K562 (cell line): Measurements from ENCODE around the gene FBXW7. TPM values are rescaled to one million over a fixed set of nuclear protein-coding genes. Genes with fewer than 3 reads are reported as not detected.

Experiments used
- CCNT2 ChIP-seq: IDR thresholded peaks from 2 replicates; pipeline ENCODE4 v1.6.1; 2011; ENCODE audit warnings: borderline replicate concordance, low read depth, mild to moderate bottlenecking, moderate library complexity, mixed read lengths, low read length; ENCODE audit not compliant: insufficient read length; ENCODE audit errors: extremely low read depth
- HEY1 ChIP-seq: fragments of 250-450 bp; sonication (Bioruptor Pico); IDR thresholded peaks from 2 replicates; pipeline ENCODE4 v1.5.0; 2020; ENCODE audit warnings: mild to moderate bottlenecking, moderate library complexity, borderline replicate concordance
- JUND ChIP-seq, 2 experiments: IDR thresholded peaks; 2 replicates in 1 of 2; 3 replicates in 1 of 2; pipeline ENCODE4 v1.6.1; 2011; ENCODE audit warnings: borderline replicate concordance in 2 of 2, low read depth in 2 of 2, low read length in 2 of 2, improper control_type of control experiment in 1 of 2, missing biosample characterization in 1 of 2, missing genetic modification characterization in 1 of 2, missing genetic modification reagents in 1 of 2
- NR2C1 ChIP-seq, 2 experiments: fragments of 450-650 bp; IDR thresholded peaks; 2 replicates each; pipeline ENCODE4 v1.6.1; 2017; ENCODE audit warnings: mild to moderate bottlenecking in 2 of 2, antibody characterized with exemption in 1 of 2, inconsistent platforms in 1 of 2, missing compliant biosample characterization in 1 of 2, missing genetic modification characterization in 1 of 2
- TEAD1 ChIP-seq, 2 experiments: fragments of 450-650 bp in 1 of 2; sonication (generic) in 1 of 2; formaldehyde crosslinking; IDR thresholded peaks; 2 replicates each; pipeline versions ENCODE4 v1.4.0 to v1.8.0; 2020 to 2022; ENCODE audit warnings: mild to moderate bottlenecking in 2 of 2, missing genetic modification reagents in 1 of 2
- ZBTB7A ChIP-seq: IDR thresholded peaks from 2 replicates; pipeline ENCODE4 v1.6.1; 2011; ENCODE audit warnings: low read depth, mild to moderate bottlenecking, low read length, moderate library complexity, borderline replicate concordance; ENCODE audit not compliant: control insufficient read depth
- ZNF12 ChIP-seq: sonication (generic); formaldehyde crosslinking; IDR thresholded peaks from 2 replicates; pipeline ENCODE4 v1.4.0; 2020; ENCODE audit warnings: mild to moderate bottlenecking, missing genetic modification reagents
- ZNF121 ChIP-seq: sonication (generic); formaldehyde crosslinking; conservative IDR thresholded peaks from 2 replicates; pipeline ENCODE4 v1.8.0; 2022; ENCODE audit warnings: missing genetic modification reagents
- ZNF239 ChIP-seq: fragments of 250-450 bp; sonication (Bioruptor Pico); IDR thresholded peaks from 2 replicates; pipeline ENCODE4 v1.4.0; 2020; ENCODE audit warnings: mild to moderate bottlenecking
- ZNF551 ChIP-seq: fragments of 250-450 bp; sonication (Bioruptor Pico); IDR thresholded peaks from 2 replicates; pipeline ENCODE4 v1.5.0; 2021; ENCODE audit warnings: mild to moderate bottlenecking, moderate library complexity
- ZNF668 ChIP-seq: fragments of 250-450 bp; sonication (Bioruptor Pico); IDR thresholded peaks from 2 replicates; pipeline ENCODE4 v1.8.0; 2022; ENCODE audit warnings: mild to moderate bottlenecking, inconsistent platforms
- polyA plus RNA-seq, 8 experiments: library from polyadenylated mRNA; depleted of rRNA in 4 of 8; stranded (reverse) in 5 of 8; unstranded in 3 of 8; fragments of >200 nt; fragmentation: Nextera tagmentation in 2 of 8; fragmentation: Illumina TruSeq in 1 of 8; extraction: Ambion mirVana in 2 of 8; extraction: Trizol in 1 of 8; gene quantifications; 2 replicates each; pipeline versions ENCODE4 v1.2.1 to v1.2.3, GENCODE V29; 2011 to 2014; ENCODE audit warnings: inconsistent platforms in 1 of 8, missing spikeins in 1 of 8
- total RNA-seq, 7 experiments: library from RNA; depleted of rRNA in 6 of 7; stranded (reverse); fragments of >200 nt in 6 of 7; fragmentation: Illumina TruSeq in 2 of 7; extraction: Trizol in 2 of 7; gene quantifications; 2 replicates each; pipeline versions ENCODE4 v1.2.1 to v1.2.3, GENCODE V29; 2011 to 2021; ENCODE audit warnings: low replicate concordance in 1 of 7
- TF ChIP-seq, protein P1 (sequence below): fragments of 450-650 bp; conservative IDR thresholded peaks from 2 replicates; pipeline ENCODE4 v1.6.1; 2016; ENCODE audit warnings: missing genetic modification characterization, low read depth, mild to moderate bottlenecking, missing compliant biosample characterization, moderate library complexity
- TF ChIP-seq, protein P2 (sequence below), 3 experiments: fragments of 200-800 bp in 1 of 3; fragments of 250-450 bp in 1 of 3; fragments of 450-650 bp in 1 of 3; sonication (Bioruptor Pico) in 1 of 3; sonication (Bioruptor generic) in 1 of 3; formaldehyde crosslinking in 1 of 3; IDR thresholded peaks; 2 replicates each; pipeline versions ENCODE4 v1.6.1 to v1.8.0; 2016 to 2022; ENCODE audit warnings: mild to moderate bottlenecking in 2 of 3, missing genetic modification characterization in 2 of 3, missing compliant biosample characterization in 1 of 3, moderate library complexity in 1 of 3
- TF ChIP-seq, protein P3 (sequence below): sonication (generic); formaldehyde crosslinking; IDR thresholded peaks from 2 replicates; pipeline ENCODE4 v1.8.1; 2023; ENCODE audit warnings: mild to moderate bottlenecking, missing genetic modification reagents
- TF ChIP-seq, protein P4 (sequence below): fragments of 250-450 bp; sonication (Bioruptor Pico); IDR thresholded peaks from 2 replicates; pipeline ENCODE4 v1.9.0; 2021; ENCODE audit warnings: mild to moderate bottlenecking, inconsistent platforms

Gene FBXW7
- total and polyA plus RNA-seq, 9 of the 15 experiments (the other 6 are each of a cell fraction or from before 2014, with no cell fraction given) = 6.8 to 44.2 (median 16.4) TPM

DNA sequence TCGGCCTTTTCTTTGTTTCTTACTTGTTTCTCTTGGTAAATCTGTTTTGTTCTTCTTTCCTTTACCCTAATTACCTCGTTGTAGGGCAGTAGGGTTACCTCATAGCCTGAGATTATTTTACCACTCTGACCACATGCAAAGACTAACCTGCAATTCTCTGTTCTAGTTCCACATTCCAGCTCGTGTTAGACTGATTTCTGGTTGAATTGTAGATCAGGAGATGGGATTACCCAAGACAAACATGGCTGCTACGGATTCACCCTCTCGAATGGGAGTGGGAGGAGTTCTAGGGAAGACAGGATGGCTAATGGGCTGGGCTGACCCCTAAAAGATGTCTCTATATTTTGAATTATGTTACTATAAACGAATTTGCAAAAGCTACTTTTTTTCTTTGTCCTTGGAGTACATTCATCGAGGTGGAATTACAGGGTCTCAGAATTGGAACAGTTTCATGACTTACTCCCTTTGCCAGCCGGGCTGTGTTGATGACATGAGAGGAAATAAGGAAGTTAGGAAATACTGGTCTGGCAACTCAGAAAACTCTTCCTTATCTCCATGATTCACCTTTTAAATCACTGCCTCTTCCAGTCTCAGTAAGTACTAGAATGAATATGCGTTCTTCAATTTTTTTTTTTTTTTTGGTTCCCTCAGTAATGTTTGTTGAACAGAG, 36.7 kb upstream of the FBXW7 start (continued):
- TF ChIP-seq ZNF12 (CRISPR knock-in tag) (no peak), NR2C1 (IDR thresholded peaks at IDR 0.05) (peak; percentile 26; the same call in 1 of the 2 replicates), NR2C1 (tag; IDR thresholded peaks at IDR 0.05) (peak; percentile 62), ZNF551 (CRISPR knock-in tag) (no peak), ZNF668 (CRISPR knock-in tag) (no peak), ZNF239 (CRISPR knock-in tag) (no peak), ZBTB7A (no peak), ZNF121 (no peak), TEAD1 (CRISPR knock-in tag; IDR thresholded peaks at IDR 0.05) (0 out of 4 replicates have a peak, but pooled peaks of 1 of the 2 experiments have one; percentile 45), HEY1 (no peak), CCNT2 (peak; percentile 62), JUND (IDR thresholded peaks at IDR 0.05; ENCODE audit: borderline replicate concordance, low read depth, low read length) (peak; percentile 85), JUND (tag; IDR thresholded peaks at IDR 0.05; ENCODE audit: borderline replicate concordance, low read depth, low read length) (peak; percentile 72; the same call in 1 of the 3 replicates)
- TF ChIP-seq, protein P1, sequence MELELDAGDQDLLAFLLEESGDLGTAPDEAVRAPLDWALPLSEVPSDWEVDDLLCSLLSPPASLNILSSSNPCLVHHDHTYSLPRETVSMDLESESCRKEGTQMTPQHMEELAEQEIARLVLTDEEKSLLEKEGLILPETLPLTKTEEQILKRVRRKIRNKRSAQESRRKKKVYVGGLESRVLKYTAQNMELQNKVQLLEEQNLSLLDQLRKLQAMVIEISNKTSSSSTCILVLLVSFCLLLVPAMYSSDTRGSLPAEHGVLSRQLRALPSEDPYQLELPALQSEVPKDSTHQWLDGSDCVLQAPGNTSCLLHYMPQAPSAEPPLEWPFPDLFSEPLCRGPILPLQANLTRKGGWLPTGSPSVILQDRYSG (tag) = no peak
- TF ChIP-seq, protein P2, sequence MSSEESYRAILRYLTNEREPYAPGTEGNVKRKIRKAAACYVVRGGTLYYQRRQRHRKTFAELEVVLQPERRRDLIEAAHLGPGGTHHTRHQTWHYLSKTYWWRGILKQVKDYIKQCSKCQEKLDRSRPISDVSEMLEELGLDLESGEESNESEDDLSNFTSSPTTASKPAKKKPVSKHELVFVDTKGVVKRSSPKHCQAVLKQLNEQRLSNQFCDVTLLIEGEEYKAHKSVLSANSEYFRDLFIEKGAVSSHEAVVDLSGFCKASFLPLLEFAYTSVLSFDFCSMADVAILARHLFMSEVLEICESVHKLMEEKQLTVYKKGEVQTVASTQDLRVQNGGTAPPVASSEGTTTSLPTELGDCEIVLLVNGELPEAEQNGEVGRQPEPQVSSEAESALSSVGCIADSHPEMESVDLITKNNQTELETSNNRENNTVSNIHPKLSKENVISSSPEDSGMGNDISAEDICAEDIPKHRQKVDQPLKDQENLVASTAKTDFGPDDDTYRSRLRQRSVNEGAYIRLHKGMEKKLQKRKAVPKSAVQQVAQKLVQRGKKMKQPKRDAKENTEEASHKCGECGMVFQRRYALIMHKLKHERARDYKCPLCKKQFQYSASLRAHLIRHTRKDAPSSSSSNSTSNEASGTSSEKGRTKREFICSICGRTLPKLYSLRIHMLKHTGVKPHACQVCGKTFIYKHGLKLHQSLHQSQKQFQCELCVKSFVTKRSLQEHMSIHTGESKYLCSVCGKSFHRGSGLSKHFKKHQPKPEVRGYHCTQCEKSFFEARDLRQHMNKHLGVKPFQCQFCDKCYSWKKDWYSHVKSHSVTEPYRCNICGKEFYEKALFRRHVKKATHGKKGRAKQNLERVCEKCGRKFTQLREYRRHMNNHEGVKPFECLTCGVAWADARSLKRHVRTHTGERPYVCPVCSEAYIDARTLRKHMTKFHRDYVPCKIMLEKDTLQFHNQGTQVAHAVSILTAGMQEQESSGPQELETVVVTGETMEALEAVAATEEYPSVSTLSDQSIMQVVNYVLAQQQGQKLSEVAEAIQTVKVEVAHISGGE (CRISPR knock-in tag; IDR thresholded peaks at IDR 0.05) = 0 out of 6 replicates have a peak, but pooled peaks of 1 of the 3 experiments have one; percentile 21
- TF ChIP-seq, protein P3, sequence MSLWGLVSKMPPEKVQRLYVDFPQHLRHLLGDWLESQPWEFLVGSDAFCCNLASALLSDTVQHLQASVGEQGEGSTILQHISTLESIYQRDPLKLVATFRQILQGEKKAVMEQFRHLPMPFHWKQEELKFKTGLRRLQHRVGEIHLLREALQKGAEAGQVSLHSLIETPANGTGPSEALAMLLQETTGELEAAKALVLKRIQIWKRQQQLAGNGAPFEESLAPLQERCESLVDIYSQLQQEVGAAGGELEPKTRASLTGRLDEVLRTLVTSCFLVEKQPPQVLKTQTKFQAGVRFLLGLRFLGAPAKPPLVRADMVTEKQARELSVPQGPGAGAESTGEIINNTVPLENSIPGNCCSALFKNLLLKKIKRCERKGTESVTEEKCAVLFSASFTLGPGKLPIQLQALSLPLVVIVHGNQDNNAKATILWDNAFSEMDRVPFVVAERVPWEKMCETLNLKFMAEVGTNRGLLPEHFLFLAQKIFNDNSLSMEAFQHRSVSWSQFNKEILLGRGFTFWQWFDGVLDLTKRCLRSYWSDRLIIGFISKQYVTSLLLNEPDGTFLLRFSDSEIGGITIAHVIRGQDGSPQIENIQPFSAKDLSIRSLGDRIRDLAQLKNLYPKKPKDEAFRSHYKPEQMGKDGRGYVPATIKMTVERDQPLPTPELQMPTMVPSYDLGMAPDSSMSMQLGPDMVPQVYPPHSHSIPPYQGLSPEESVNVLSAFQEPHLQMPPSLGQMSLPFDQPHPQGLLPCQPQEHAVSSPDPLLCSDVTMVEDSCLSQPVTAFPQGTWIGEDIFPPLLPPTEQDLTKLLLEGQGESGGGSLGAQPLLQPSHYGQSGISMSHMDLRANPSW (CRISPR knock-in tag) = no peak
- TF ChIP-seq, protein P4, sequence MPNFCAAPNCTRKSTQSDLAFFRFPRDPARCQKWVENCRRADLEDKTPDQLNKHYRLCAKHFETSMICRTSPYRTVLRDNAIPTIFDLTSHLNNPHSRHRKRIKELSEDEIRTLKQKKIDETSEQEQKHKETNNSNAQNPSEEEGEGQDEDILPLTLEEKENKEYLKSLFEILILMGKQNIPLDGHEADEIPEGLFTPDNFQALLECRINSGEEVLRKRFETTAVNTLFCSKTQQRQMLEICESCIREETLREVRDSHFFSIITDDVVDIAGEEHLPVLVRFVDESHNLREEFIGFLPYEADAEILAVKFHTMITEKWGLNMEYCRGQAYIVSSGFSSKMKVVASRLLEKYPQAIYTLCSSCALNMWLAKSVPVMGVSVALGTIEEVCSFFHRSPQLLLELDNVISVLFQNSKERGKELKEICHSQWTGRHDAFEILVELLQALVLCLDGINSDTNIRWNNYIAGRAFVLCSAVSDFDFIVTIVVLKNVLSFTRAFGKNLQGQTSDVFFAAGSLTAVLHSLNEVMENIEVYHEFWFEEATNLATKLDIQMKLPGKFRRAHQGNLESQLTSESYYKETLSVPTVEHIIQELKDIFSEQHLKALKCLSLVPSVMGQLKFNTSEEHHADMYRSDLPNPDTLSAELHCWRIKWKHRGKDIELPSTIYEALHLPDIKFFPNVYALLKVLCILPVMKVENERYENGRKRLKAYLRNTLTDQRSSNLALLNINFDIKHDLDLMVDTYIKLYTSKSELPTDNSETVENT (CRISPR knock-in tag) = no peak
